ENCODE data around the gene FBXW8. TPM values are rescaled to one million over a fixed set of nuclear protein-coding genes. Genes with fewer than 3 reads are reported as not detected.

FBXW8 gene
- total RNA-seq, 4 donors from 2014 or later = 7.8 to 29.9 (median 10.3) TPM

DNA sequence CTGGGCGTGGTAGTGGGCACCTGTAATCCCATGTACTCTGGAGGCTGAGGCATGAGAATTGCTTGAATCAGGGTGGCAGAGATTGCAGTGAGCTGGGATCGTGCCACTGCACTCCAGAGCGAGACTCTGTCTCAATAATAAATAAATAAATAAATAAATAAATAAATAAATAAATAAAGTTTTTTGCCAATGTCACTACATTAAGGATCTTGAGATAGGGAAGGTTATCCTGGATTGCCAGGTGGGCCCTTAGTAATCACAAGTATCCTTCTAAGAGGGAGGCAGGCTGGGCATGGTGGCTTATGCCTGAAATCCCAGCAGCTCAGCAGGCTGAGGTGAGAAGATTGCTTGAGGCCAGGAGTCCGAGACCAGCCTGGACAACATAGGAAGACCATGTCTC, 4.5 kb upstream of the FBXW8 start:
- H3K27ac ChIP-seq = no peak overlapping the region
- TF ChIP-seq POLR2AphosphoS5 (IDR thresholded peaks at IDR 0.05) = no peak
- no peak for TF ChIP-seq POLR2A (IDR thresholded peaks at IDR 0.05)
- TF ChIP-seq EP300 (IDR thresholded peaks at IDR 0.05; ENCODE audit: low read depth) = no peak
- TF ChIP-seq, protein P1, sequence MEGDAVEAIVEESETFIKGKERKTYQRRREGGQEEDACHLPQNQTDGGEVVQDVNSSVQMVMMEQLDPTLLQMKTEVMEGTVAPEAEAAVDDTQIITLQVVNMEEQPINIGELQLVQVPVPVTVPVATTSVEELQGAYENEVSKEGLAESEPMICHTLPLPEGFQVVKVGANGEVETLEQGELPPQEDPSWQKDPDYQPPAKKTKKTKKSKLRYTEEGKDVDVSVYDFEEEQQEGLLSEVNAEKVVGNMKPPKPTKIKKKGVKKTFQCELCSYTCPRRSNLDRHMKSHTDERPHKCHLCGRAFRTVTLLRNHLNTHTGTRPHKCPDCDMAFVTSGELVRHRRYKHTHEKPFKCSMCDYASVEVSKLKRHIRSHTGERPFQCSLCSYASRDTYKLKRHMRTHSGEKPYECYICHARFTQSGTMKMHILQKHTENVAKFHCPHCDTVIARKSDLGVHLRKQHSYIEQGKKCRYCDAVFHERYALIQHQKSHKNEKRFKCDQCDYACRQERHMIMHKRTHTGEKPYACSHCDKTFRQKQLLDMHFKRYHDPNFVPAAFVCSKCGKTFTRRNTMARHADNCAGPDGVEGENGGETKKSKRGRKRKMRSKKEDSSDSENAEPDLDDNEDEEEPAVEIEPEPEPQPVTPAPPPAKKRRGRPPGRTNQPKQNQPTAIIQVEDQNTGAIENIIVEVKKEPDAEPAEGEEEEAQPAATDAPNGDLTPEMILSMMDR (IDR thresholded peaks at IDR 0.05) = no peak
- WGBS, 2 donors (ENCODE audit: low coverage in 1 of 2) = 90 to 93% methylated on average over 3 to 4 of the region's 4 CpGs

DNA sequence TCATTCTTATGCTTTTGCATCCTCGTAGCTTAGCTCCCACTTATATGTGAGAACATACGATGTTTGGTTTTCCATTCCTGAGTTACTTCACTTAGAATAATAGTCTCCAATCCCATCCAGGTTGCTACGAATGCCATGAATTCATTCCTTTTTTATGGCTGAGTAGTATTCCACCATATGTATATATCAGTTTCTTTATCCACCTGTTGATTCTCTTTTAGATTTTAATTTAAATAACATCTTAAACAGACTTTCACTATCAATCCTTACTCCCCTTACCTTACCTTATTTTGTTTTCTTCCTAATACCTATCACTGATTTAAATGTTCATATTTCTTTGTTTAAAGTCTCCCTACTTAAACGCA, 488 bp upstream of the FBXW8 start:
- TF ChIP-seq POLR2AphosphoS5 (IDR thresholded peaks at IDR 0.05) (no peak), POLR2A (IDR thresholded peaks at IDR 0.05) (no peak), EP300 (IDR thresholded peaks at IDR 0.05; ENCODE audit: low read depth) (no peak)
- TF ChIP-seq, protein P1 (IDR thresholded peaks at IDR 0.05) = no peak
- WGBS, 2 donors (ENCODE audit: low coverage in 1 of 2) = 57 to 63% methylated on average over 4 of the region's 4 CpGs
- Histone ChIP-seq H3K9me3 (no peaks in the 10 kb centered on the region), H3K4me1 (peaks cover 3 to 11% (median 7%) of the 10 kb centered on the region in 4 donors), H3K27ac (peak overlapping the region in 3 of 4 donors; percentile 81 to 87 (median 83)), H3K36me3 (no peaks in the 10 kb centered on the region), H3K4me3 (peak overlapping the region in 3 of 4 donors; percentile 87 to 97 (median 89)), H3K27me3 (no peaks in the 10 kb centered on the region)
- in situ Hi-C loops (cut with MboI; ENCODE audit: low pct_ligation_motif_present in 1 of 4, low pct_unique_long_range_greater_than_20kb in 1 of 4, low sequenced_read_pairs in 3 of 4) (no loop called here), intact Hi-C loops (cut with DNase I; ENCODE audit: low total_unique reads) (no loop called here)
- no peak for DNase-seq

More for the DNA sequence above, 4.5 kb upstream of the FBXW8 start:
- Histone ChIP-seq H3K4me1 (peaks cover 0 to 3% (median 0%) of the 10 kb centered on the region in 4 donors), H3K27me3 (peaks cover 3% of the 10 kb centered on the region), H3K36me3 (no peaks in the 10 kb centered on the region), H3K9me3 (no peaks in the 10 kb centered on the region), H3K4me3 (no peak overlapping the region)
- intact Hi-C loops (cut with DNase I; ENCODE audit: low total_unique reads) = no loop called here
- in situ Hi-C loops (cut with MboI; ENCODE audit: low pct_ligation_motif_present in 1 of 4, low pct_unique_long_range_greater_than_20kb in 1 of 4, low sequenced_read_pairs in 3 of 4) = no loop called here
- no peak for DNase-seq

DNA sequence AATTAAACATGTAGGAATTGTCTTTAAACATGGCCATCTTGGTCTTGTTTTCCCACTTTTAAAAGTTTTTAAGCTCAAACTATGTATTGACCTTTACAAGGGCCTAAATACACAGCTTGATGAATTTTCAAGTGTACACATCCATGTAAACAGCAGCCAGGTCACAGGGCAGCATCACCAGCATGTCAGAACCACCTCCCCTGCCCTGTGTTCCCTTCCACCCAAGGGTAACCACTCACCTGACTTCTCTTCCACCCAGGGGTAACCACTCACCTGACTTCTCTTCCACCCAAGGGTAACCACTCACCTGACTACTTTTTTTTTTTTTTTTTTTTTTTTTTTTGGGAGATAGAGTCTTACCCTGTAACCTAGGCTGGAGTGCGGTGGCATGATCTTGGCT, 4.6 kb downstream of the FBXW8 start:
- no peaks in the 10 kb centered on the region for H3K36me3 ChIP-seq
- intact Hi-C loops (cut with DNase I; ENCODE audit: low total_unique reads) = no loop called here
- no peak overlapping the region for H3K4me3 ChIP-seq
- no peak for DNase-seq
- H3K27me3 ChIP-seq = no peaks in the 10 kb centered on the region
- H3K27ac ChIP-seq = no peak overlapping the region
- in situ Hi-C loops (cut with MboI; ENCODE audit: low pct_ligation_motif_present in 1 of 4, low pct_unique_long_range_greater_than_20kb in 1 of 4, low sequenced_read_pairs in 3 of 4) = no loop called here
- H3K4me1 ChIP-seq = peaks cover 10 to 40% (median 27%) of the 10 kb centered on the region in 4 donors
- WGBS, 2 donors (ENCODE audit: low coverage in 1 of 2) = 100% methylated on average over 1 of the region's 1 CpG
- TF ChIP-seq POLR2AphosphoS5 (IDR thresholded peaks at IDR 0.05) (no peak), POLR2A (IDR thresholded peaks at IDR 0.05) (no peak), EP300 (IDR thresholded peaks at IDR 0.05; ENCODE audit: low read depth) (no peak)
- TF ChIP-seq, protein P1 (IDR thresholded peaks at IDR 0.05) = no peak
- no peaks in the 10 kb centered on the region for H3K9me3 ChIP-seq

DNA sequence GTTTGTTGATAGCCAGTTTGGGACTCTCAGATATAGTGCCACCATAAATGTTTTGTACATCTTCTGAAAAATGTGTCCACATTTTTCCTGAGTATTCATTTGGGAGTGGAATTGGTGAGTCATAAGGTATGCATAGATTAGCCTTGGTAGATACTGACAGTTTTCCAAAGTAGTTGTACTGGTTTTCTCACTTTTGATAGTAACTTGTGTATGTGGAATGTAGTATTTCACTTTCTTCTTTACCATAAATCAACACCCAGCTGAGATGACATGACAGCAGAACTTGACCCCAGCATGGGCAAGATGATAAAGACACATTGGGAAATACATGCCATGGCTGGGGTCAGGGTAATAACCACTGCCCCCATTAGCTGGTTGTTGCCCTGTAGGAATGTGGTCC, 5.4 kb downstream of the FBXW8 start:
- no peak for TF ChIP-seq EP300 (IDR thresholded peaks at IDR 0.05; ENCODE audit: low read depth)
- no peak for TF ChIP-seq POLR2AphosphoS5 (IDR thresholded peaks at IDR 0.05)
- no peak for TF ChIP-seq POLR2A (IDR thresholded peaks at IDR 0.05)
- TF ChIP-seq, protein P1 (IDR thresholded peaks at IDR 0.05) = no peak
- Histone ChIP-seq H3K4me1 (peaks cover 10 to 45% (median 30%) of the 10 kb centered on the region in 4 donors), H3K9me3 (no peaks in the 10 kb centered on the region), H3K4me3 (no peak overlapping the region), H3K27ac (no peak overlapping the region), H3K27me3 (no peaks in the 10 kb centered on the region), H3K36me3 (no peaks in the 10 kb centered on the region)
- no peak for DNase-seq
- intact Hi-C loops (cut with DNase I; ENCODE audit: low total_unique reads) (no loop called here), in situ Hi-C loops (cut with MboI; ENCODE audit: low pct_ligation_motif_present in 1 of 4, low pct_unique_long_range_greater_than_20kb in 1 of 4, low sequenced_read_pairs in 3 of 4) (no loop called here)

Measured in transverse colon (tissue), 4 donors.